Endothelial cell of umbilical vein (primary cell): Measurements from ENCODE around the gene CENPU. TPM values are rescaled to one million over a fixed set of nuclear protein-coding genes. Genes with fewer than 3 reads are reported as not detected.

Experiments used
- BruUV-seq: library from RNA; stranded (reverse); fragments of 400-500 nt; replicated peaks from 2 replicates; lab custom pipeline; 2021; lab: Mats Ljungman, UMichigan
- CTCF ChIA-PET: fragments of 300-600, 350-600 bp; sonication (Branson Sonifier 250); formaldehyde crosslinking; loops from one replicate; lab custom pipeline; 2021; ENCODE audit warnings: antibody characterized with exemption, inconsistent platforms; lab: Charles Lee
- POLR2A ChIA-PET: fragments of 300-600, 350-600 bp; sonication (Branson Sonifier 250); formaldehyde crosslinking; loops from one replicate; lab custom pipeline; 2021; ENCODE audit warnings: antibody characterized with exemption, inconsistent platforms; lab: Charles Lee
- DNase-seq: peaks from one replicate; pipeline ENCODE4 v3.0.0-alpha.2; 2011; ENCODE audit warnings: low read depth, low spot score
- FAIRE-seq: peaks from 2 replicates; lab custom pipeline; 2011; peaks lifted over from hg19 to GRCh38; lab: Jason Lieb, UNC
- H2AFZ ChIP-seq: 2 replicates; pipeline ENCODE4 v1.6.0; 2012; ENCODE audit warnings: low read depth, low read length, control low read depth, inconsistent platforms
- H3K27ac ChIP-seq: 2 replicates; pipeline ENCODE4 v1.5.1; 2011; ENCODE audit warnings: low read depth, mild to moderate bottlenecking, control low read depth, low read length, moderate library complexity; ENCODE audit not compliant: insufficient read depth
- H3K27me3 ChIP-seq, 2 experiments: 2 replicates each; pipeline versions ENCODE4 v1.6.0 to v1.6.1; 2011; ENCODE audit warnings: low read length in 2 of 2, mixed read lengths in 1 of 2; ENCODE audit not compliant: control insufficient read depth in 2 of 2, insufficient read depth in 2 of 2
- H3K36me3 ChIP-seq, 2 experiments: 2 replicates in 1 of 2; 3 replicates in 1 of 2; pipeline ENCODE4 v1.5.1; 2011; ENCODE audit warnings: low read length in 2 of 2, mild to moderate bottlenecking in 1 of 2, moderate library complexity in 1 of 2; ENCODE audit not compliant: control insufficient read depth in 2 of 2, insufficient read depth in 2 of 2; ENCODE audit errors: extremely low read depth in 1 of 2
- H3K4me1 ChIP-seq: 3 replicates; pipeline ENCODE4 v1.5.1; 2011; ENCODE audit warnings: mild to moderate bottlenecking, low read length; ENCODE audit not compliant: control insufficient read depth, insufficient read depth; ENCODE audit errors: extremely low read depth
- H3K4me2 ChIP-seq: 2 replicates; pipeline ENCODE4 v1.6.1; 2011; ENCODE audit warnings: low read length, control low read depth, mixed read lengths; ENCODE audit not compliant: insufficient read depth
- H3K4me3 ChIP-seq, 3 experiments: fragments of 200-600 bp in 1 of 3; sonication (generic), shearing (Covaris generic) in 1 of 3; replicated peaks in 1 of 3; 2 replicates each; pipeline ENCODE4 v1.5.1; 2011 to 2016; ENCODE audit warnings: control low read depth in 3 of 3, low read length in 3 of 3, mild to moderate bottlenecking in 2 of 3, inconsistent platforms in 1 of 3, low read depth in 1 of 3, moderate library complexity in 1 of 3; ENCODE audit not compliant: insufficient read depth in 1 of 3
- H3K79me2 ChIP-seq: 2 replicates; pipeline ENCODE4 v1.6.0; 2012; ENCODE audit warnings: low read length, inconsistent platforms; ENCODE audit not compliant: control insufficient read depth, insufficient read depth
- H3K9ac ChIP-seq: replicated peaks from 2 replicates; pipeline ENCODE3; 2011; ENCODE audit warnings: low read length, control low read depth; ENCODE audit not compliant: insufficient read depth; ENCODE audit errors: extremely low read depth
- H3K9me1 ChIP-seq: replicated peaks from 3 replicates; pipeline ENCODE4 v1.6.0; 2011; ENCODE audit warnings: mild to moderate bottlenecking, low read length; ENCODE audit not compliant: control insufficient read depth, insufficient read depth; ENCODE audit errors: extremely low read depth
- H3K9me3 ChIP-seq: replicated peaks from 2 replicates; pipeline ENCODE4 v1.5.1; 2012; ENCODE audit warnings: low read length, inconsistent platforms; ENCODE audit not compliant: control insufficient read depth, insufficient read depth
- H4K20me1 ChIP-seq: replicated peaks from 2 replicates; pipeline ENCODE3; 2011; ENCODE audit warnings: mild to moderate bottlenecking, low read length; ENCODE audit not compliant: control insufficient read depth, insufficient read depth; ENCODE audit errors: extremely low read depth
- EZH2 ChIP-seq: IDR thresholded peaks from 2 replicates; pipeline ENCODE4 v1.6.1; 2012; ENCODE audit warnings: borderline replicate concordance, low read depth, mild to moderate bottlenecking, moderate library complexity, low read length, inconsistent platforms; ENCODE audit not compliant: severe bottlenecking
- FOS ChIP-seq: IDR thresholded peaks from 2 replicates; pipeline ENCODE4 v1.6.1; 2011; ENCODE audit warnings: mild to moderate bottlenecking, low read length, moderate library complexity, borderline replicate concordance; ENCODE audit not compliant: insufficient read depth
- JUN ChIP-seq: IDR thresholded peaks from 2 replicates; pipeline ENCODE4 v1.6.1; 2011; ENCODE audit warnings: borderline replicate concordance, low read depth; ENCODE audit not compliant: insufficient read length, insufficient read depth
- POLR2AphosphoS5 ChIP-seq: IDR thresholded peaks from 2 replicates; pipeline ENCODE4 v1.6.1; 2012; ENCODE audit warnings: low read depth, mild to moderate bottlenecking, control low read depth, low read length, moderate library complexity; ENCODE audit not compliant: insufficient read depth
- dilution Hi-C: fragments of 300-500 bp; cut with MboI; formaldehyde crosslinking; loops from one replicate; pipeline ENCODE4 v1.15.0; 2019; ENCODE audit warnings: low sequenced_read_pairs; ENCODE audit not compliant: extremely low pct_ligation_motif_present
- intact Hi-C: fragments of 100-400 bp; cut with micrococcal nuclease; formaldehyde crosslinking; loops from one replicate; pipeline ENCODE4 v1.10.0; 2022
- polyA plus RNA-seq, 4 experiments: library from polyadenylated mRNA; depleted of rRNA in 3 of 4; stranded (reverse) in 3 of 4; unstranded in 1 of 4; fragments of >200 nt; gene quantifications; 2 replicates each; pipeline versions ENCODE4 v1.2.1 to v1.2.3, GENCODE V29; 2011 to 2012; ENCODE audit warnings: missing spikeins in 1 of 4
- total RNA-seq: library from RNA; stranded (reverse); gene quantifications from 2 replicates; pipeline ENCODE4 v1.2.3, GENCODE V29; 2021
- TF ChIP-seq, protein P1 (sequence below): IDR thresholded peaks from 2 replicates; pipeline ENCODE4 v1.6.1; 2011; ENCODE audit not compliant: insufficient read depth, insufficient read length
- TF ChIP-seq, protein P2 (sequence below), 2 donors: IDR thresholded peaks; 1 replicate in 1 of 2; 2 replicates in 1 of 2; pipeline ENCODE4 v1.5.1; 2011; ENCODE audit warnings: low read length in 2 of 2, mild to moderate bottlenecking in 2 of 2, moderate library complexity in 2 of 2, control low read depth in 1 of 2, inconsistent platforms in 1 of 2, low read depth in 1 of 2; ENCODE audit not compliant: insufficient read depth in 1 of 2; ENCODE audit errors: extremely low read depth in 1 of 2

Gene CENPU
- total and polyA plus RNA-seq, 2 donors (not counting 3 experiments of a cell fraction or from before 2014, with no cell fraction given), result 7.0 to 37.9 TPM

DNA sequence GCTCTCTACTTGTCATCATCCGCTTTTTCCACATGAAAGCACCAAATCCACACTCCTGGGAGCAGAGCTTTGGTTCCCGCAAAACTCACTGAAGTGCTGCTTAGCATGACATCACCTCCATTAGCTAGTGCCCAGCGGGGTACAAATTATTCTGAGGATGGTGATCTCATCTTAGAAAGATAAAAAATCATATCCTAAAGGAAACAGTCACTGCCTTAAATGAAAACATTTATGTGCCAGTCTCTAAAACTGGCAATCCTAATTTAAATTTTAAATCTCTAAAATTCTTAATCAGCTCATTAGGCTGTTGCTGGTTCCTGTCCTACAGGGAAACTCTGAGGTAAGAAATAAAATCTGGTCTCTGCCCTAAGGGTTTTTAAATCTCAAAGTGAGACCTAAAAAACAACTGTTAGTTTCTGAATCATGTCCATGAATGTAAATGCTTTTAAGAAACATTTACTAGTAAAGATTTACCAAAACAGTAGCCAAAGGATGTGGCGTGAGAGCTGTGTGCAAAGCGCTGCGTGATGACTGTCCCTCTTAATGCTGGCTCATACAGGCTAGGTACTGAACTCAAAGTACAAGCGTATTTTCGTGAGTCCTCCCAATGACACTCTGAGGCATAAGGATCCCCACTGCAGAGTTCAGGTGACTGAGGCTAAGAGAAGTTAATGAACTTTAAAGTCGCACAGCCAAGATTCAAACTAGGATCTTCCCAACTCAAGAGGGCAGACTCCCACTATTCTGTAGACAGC lies 89.2 kb downstream of the CENPU start:
- H3K79me2 ChIP-seq, result peaks cover 93% of the 10 kb centered on the region
- no peaks in the 10 kb centered on the region for H3K27me3 ChIP-seq
- no peaks in the 10 kb centered on the region for H3K9me3 ChIP-seq
- no peak for TF ChIP-seq EZH2
- peak; percentile 54 for TF ChIP-seq JUN
- no peak for TF ChIP-seq POLR2AphosphoS5
- TF ChIP-seq, protein P1, sequence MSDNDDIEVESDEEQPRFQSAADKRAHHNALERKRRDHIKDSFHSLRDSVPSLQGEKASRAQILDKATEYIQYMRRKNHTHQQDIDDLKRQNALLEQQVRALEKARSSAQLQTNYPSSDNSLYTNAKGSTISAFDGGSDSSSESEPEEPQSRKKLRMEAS, result no peak
- TF ChIP-seq, protein P2, sequence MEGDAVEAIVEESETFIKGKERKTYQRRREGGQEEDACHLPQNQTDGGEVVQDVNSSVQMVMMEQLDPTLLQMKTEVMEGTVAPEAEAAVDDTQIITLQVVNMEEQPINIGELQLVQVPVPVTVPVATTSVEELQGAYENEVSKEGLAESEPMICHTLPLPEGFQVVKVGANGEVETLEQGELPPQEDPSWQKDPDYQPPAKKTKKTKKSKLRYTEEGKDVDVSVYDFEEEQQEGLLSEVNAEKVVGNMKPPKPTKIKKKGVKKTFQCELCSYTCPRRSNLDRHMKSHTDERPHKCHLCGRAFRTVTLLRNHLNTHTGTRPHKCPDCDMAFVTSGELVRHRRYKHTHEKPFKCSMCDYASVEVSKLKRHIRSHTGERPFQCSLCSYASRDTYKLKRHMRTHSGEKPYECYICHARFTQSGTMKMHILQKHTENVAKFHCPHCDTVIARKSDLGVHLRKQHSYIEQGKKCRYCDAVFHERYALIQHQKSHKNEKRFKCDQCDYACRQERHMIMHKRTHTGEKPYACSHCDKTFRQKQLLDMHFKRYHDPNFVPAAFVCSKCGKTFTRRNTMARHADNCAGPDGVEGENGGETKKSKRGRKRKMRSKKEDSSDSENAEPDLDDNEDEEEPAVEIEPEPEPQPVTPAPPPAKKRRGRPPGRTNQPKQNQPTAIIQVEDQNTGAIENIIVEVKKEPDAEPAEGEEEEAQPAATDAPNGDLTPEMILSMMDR (IDR thresholded peaks at IDR 0.05; ENCODE audit: extremely low read depth in 1 of 2, insufficient read depth in 1 of 2, low read depth in 1 of 2, low read length in 2 of 2), result no peak
- TF ChIP-seq FOS, result no peak
- TSS peak; percentile 18 for BruUV-seq
- H3K4me1 ChIP-seq, result peaks cover 46% of the 10 kb centered on the region
- dilution Hi-C loops (no loop called here), intact Hi-C loops (loop anchor here (1.0 to 10.0 kb wide), 2 partner anchors 69 to 500 kb away; partner anchors contain the start of gene SLC25A4)
- peaks cover 2 to 4% of the 10 kb centered on the region in 2 experiments for H3K36me3 ChIP-seq
- FAIRE-seq, result peak; percentile 79
- no peaks in the 10 kb centered on the region for H4K20me1 ChIP-seq
- DNase-seq, result peak; percentile 57
- H3K4me2 ChIP-seq, result peak overlapping the region; percentile 96
- no peak overlapping the region for H2AFZ ChIP-seq
- ChIA-PET POLR2A (no interaction called here), CTCF (interaction anchor here (0.7 to 1.5 kb wide), 7 partner anchors 44 to 380 kb away, joined by 3 to 6 read pairs (median 3); partner anchors contain the start of gene CENPU)
- peak overlapping the region; percentile 93 for H3K27ac ChIP-seq
- peak overlapping the region in 1 of 3 experiments; percentile 19 for H3K4me3 ChIP-seq
- H3K9ac ChIP-seq, result peak overlapping the region; percentile 77
- H3K9me1 ChIP-seq, result no peaks in the 10 kb centered on the region

Other genes starting within 250 kb of the CENPU start
- gene CASP3, start 84.6 kb downstream of the CENPU start, total RNA-seq, result 54.5 and 66.1 TPM in 2 replicates
- gene CASP3, start 84.6 kb downstream of the CENPU start, polyA plus RNA-seq, result 17.9 and 26.0 TPM in 2 replicates
- 11.1 and 13.6 TPM in 2 replicates for gene PRIMPOL, start 84.4 kb downstream of the CENPU start, total RNA-seq
- 3.6 and 5.9 TPM in 2 replicates for gene PRIMPOL, start 84.4 kb downstream of the CENPU start, polyA plus RNA-seq
- gene ACSL1, start 91.9 kb upstream of the CENPU start, total RNA-seq, result 17.7 and 18.9 TPM in 2 replicates
- gene ACSL1, start 91.9 kb upstream of the CENPU start, polyA plus RNA-seq, result 6.7 and 7.3 TPM in 2 replicates